ENCODE data around the gene ASH1L. TPM values are rescaled to one million over a fixed set of nuclear protein-coding genes. Genes with fewer than 3 reads are reported as not detected.
A peak's percentile ranks its signal among the peaks of the same experiment; 100 is the strongest.
"Not testable (repeated sequence)": the region's sequence is repeated elsewhere in the genome, so short reads cannot be mapped to it uniquely, and the experiment has no call there.

Gene ASH1L
- total RNA-seq, 1 experiment from 2014 or later: 26.8 TPM

DNA sequence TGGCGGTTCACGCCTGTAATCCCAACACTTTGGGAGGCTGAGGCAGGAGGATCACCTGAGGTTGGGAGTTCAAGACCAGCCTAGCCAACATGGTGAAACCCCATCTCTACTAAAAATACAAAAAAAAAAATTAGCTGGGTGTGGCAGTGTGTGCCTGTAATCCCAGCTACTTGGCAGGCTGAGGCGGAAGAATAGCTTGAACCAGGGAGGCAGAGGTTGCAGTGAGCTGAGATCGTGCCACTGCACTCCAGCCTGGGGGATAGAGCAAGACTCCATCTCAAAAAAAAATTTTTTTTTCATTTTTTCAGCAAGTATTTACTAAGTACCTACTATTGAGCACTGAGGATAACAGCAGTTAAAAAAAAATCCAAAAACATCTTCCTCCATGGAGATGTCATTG, 69.0 kb downstream of the ASH1L start:
- not testable (repeated sequence) for DNase-seq (ENCODE audit: low spot score)

DNA sequence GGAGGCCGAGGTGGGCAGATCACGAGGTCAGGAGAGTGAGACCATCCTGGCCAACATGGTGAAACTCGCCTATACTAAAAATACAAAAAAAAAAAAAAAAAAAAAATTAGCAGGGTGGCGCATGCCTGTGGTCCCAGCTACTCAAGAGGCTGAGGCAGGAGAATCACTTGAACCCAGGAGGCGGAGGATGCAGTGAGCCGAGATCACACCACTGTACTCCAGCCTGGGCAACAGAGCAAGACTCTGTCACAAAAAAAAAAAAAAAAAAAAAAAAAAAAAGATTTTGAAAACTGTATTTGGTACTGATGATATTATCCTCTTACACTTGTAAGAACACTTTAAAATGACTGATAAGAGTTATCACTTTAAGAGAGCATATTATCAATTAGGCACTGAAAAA, 74.2 kb downstream of the ASH1L start:
- DNase-seq (ENCODE audit: low spot score): not testable (repeated sequence)

GRCh38 chr1:155487541-155487940, 75.1 kb downstream of the ASH1L start:
- DNase-seq (ENCODE audit: low spot score): no peak

DNA sequence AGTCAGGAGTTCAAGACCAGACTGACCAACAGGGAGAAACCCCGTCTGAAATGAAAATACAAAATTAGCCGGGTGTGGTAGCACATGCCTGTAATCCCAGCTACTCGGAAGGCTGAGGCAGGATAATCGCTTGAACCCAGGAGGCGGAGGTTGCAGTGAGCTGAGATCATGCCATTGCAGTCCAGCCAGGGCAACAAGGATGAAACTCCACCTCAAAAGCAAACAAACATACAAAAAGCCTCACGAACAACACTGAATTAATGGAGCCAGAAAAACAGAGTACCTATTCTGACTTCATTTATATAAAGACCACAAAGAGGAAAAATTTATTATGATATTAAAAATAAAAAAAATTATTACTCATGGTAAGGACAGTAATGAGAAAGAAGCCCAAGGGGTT, 75.7 kb downstream of the ASH1L start:
- DNase-seq (ENCODE audit: low spot score): not testable (repeated sequence)

GRCh38 chr1:155485945-155486344, 76.7 kb downstream of the ASH1L start:
- no peak for DNase-seq (ENCODE audit: low spot score)

- no peak for DNase-seq (ENCODE audit: low spot score)
These were observed 77.4 kb downstream of the ASH1L start for GRCh38 chr1:155485222-155485621.

DNA sequence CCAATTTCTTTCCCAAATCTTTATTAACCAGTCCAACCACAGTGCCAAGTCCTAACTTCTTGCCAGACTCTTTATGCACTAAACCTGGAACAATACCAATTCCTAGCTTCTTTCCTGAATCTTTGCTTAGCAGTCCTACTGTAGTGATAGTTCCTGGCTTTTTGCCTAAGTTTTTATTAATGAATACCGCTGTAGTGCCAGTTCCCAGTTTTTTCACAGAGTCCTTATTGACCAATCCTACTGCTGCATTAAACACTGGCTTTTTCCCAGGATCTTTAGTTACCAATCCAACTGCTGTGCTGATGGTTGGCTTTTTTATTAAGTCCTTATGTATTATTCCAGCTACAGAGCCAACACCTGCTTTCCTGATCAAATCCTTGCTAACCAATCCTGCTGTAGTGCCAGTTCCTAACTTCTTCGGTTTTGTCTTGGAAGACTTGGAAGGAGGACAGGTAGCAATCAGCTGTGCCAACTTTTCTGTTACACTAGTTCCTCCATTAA, 80.8 kb downstream of the ASH1L start:
- DNase-seq (ENCODE audit: low spot score): no peak

DNA sequence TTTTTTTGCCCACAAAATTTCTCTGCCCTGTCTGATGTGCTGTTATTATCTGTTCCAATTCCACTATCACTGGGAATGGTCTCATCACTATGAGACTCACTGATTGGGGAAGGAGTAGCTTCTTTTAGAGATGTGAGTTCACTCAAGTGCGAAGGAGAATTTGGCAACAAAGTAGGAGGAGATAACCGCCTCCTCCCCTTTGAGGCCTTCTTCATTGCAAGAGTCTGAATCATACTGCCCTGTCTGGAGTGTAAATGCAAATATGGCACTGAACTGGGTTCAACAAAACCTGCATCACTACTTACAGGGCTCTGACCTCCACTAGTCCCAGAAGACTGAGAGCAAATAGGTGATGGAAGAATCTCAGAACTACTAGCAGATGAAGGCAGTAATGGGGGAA, 83.4 kb downstream of the ASH1L start:
- peak; percentile 38 for DNase-seq (ENCODE audit: low spot score)

DNA sequence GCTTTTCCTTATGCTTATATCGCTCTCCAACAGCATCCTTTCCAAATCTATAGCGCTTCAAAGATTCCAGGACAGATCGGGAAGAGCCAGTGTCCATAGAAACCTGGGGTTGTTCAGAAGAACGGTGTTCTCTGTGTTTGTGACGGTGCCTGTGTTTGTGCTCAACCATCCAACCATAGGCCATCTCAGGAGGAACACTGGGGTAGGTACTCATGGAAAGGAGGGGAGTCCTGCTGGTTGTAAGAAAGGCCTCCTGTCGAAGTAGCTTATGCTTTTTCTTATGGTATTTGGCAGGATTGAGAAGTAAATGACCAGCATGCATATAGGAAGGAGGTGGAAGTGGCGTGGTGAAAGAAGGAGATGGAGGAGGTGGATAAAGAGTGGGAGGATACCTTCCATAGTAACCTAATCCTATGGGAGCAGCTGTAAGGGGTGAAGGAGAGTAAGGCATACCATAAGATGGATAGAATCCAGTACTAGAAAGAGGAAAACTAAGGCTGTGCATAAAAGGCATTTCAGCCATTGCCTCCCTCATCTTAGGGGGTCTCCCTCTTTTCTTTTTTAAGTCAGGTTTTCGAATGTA, 84.2 kb downstream of the ASH1L start:
- no peak for DNase-seq (ENCODE audit: low spot score)

DNA sequence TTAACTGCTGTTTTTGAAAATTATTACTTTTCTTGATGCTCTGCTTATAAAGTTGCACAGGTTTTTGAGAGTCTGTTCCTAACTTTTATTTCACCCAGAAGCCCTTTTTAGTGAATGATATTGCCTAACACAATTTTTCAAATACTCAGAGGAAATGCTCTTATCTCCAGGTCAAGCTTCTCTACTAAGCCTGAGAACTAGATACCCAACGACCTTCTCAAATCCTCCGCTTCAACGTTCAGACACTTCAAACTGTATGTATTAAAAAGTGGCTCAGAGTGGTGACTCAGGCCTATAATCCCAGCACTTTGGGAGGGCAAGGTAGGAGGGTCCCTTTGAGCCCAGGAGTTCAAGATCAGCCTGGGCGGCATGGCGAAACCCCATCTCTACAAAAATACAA, 88.5 kb downstream of the ASH1L start:
- no peak for DNase-seq (ENCODE audit: low spot score)

- no peak for DNase-seq (ENCODE audit: low spot score)
These were observed 89.3 kb downstream of the ASH1L start for GRCh38 chr1:155473151-155473821.

DNA sequence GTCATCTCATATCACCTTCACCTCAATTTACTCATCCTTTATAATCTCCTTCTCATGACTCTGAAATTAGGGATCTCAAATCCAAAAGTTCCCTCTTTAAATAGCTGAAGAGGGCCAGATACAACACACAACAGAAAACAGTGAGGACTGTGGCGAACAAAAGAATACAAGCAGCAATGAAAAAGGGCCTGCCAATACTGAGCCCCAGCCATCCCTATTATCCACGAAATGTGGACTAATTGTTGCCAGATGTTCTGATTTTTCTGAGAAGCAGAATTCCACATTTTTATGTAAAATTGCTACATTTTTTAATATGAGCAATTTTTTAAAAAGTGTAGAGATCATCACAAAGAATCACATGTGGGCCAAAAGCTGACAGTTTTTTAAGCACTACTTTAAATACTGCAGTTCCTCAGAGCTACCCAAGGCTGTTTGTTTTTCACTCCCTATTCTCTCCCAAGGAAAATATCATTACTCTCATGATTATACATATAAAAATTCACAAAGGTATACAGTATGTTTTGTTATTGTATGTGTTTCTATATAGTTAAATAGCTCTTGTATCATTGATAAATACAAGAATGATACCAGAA, 90.0 kb downstream of the ASH1L start:
- no peak for DNase-seq (ENCODE audit: low spot score)

- DNase-seq (ENCODE audit: low spot score): no peak
These were observed 90.7 kb downstream of the ASH1L start for GRCh38 chr1:155471891-155472290.

- no peak for DNase-seq (ENCODE audit: low spot score)
These were observed 91.6 kb downstream of the ASH1L start for GRCh38 chr1:155471026-155471425.

- peak; percentile 73 for DNase-seq (ENCODE audit: low spot score)
These were observed 95.6 kb downstream of the ASH1L start for GRCh38 chr1:155466996-155467395.

GRCh38 chr1:155466617-155466972, 96.0 kb downstream of the ASH1L start:
- no peak for DNase-seq (ENCODE audit: low spot score)

GRCh38 chr1:155463865-155464650, 98.5 kb downstream of the ASH1L start:
- DNase-seq (ENCODE audit: low spot score): peak; percentile 79

DNA sequence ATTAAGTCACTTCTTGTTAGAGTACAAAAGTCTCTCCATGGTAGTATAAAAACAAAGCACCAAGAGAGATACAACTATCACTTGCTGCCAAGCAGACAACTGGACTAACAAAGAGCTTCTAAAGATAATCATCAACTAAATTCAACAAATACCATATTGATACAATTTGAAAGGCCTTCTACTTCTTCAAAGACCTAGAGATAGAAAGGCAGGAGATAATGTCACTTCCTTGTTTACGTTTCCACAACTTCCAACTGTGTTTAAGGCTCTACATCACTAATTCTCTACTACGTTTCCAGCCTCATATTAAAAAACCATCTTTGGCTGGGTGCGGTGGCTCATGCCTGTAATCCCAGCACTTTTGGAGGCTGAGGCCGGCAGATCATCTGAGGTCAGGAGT, 104.5 kb downstream of the ASH1L start:
- no peak for DNase-seq (ENCODE audit: low spot score)

GRCh38 chr1:155457266-155457665, 105.3 kb downstream of the ASH1L start:
- DNase-seq (ENCODE audit: low spot score): no peak

DNA sequence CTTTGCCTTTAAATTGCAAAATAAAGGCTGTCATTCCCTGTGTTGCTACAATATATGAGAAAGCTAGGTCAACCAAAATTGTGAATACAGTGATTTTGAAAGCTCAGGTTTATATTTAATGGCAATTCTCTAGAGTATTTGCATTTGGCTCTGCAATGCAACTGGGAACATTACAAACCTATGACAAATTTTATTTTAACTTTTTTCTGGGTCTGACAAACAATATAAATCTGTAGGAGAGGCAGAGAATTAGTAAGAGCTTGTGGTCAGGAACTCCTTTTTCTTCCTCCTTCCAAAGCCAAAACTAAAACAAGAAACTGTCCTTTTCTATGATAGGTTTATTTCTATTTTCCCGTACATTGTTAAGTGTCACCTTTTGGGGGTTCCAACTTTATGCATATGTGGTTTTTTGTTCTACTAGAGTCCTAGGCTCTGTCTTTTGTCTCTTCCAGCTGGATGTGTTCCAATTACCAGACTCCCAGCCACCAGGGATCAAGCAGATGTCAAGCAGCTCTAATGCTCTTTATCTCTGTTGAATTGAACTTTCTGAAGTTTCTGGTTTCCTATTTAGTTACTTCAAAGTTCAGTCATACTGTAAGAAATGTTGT, 106.9 kb downstream of the ASH1L start:
- DNase-seq (ENCODE audit: low spot score): no peak

DNA sequence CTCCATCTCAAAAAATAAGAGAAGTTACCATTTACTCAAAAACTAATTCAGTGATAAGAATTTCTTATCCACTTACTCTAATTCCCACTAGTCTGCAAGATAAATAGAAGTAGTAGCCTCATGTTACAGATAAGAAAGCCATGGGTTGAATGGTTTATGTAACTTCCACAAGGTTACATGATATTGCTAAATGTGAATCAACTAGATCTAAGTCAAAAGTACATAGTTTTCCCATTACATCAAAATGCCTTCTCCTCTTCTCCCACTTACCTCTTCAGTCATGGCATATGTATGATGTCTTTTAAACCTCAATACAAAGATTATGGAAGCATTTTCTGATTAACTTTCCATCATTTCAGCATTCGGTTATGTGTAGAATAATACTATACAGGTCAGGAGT, 108.5 kb downstream of the ASH1L start:
- DNase-seq (ENCODE audit: low spot score): no peak

GRCh38 chr1:155453141-155453540, 109.5 kb downstream of the ASH1L start:
- no peak for DNase-seq (ENCODE audit: low spot score)
